ENCODE data around the gene NBEAL1. TPM values are rescaled to one million over a fixed set of nuclear protein-coding genes. Genes with fewer than 3 reads are reported as not detected.

Gene NBEAL1
- total and polyA plus RNA-seq, 2 of the 8 experiments (the other 6 are each of a cell fraction or from before 2014, with no cell fraction given) = 2.3 to 10.7 TPM

DNA sequence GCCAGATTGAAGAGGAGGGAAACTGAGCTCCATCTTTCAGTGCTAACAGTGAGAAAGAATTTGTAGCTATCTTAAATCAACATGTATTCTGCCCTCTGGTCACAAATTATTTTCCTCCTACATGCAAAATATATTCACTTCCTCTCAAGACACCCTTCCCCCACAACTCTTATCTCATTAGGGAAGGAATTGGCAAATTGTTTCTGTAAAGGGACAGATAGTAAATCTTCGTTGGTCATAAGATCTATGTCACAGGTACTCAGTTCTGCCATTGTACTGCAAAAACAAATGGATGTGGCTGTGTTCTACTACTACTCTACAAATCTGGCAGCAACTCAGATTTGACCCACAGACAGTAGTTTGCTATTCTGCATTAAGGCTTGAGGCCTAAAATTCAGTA, 171.2 kb downstream of the NBEAL1 start:
- no peaks in the 10 kb centered on the region for H3K23me2 ChIP-seq (ENCODE audit: low read depth, low read length)
- POLR2A ChIA-PET (ENCODE audit: partially characterized antibody) = interaction anchor here (0.6 kb wide), 1 partner anchor 233 kb away, joined by 3 read pairs; no protein-coding TSS in a partner anchor
- no peak overlapping the region for H2BK5ac ChIP-seq (ENCODE audit: low read depth, low read length)
- no peak overlapping the region for H2BK15ac ChIP-seq (ENCODE audit: low read length)
- H3K27ac ChIP-seq (ENCODE audit: low read depth, low read length) = no peak overlapping the region
- WGBS, 2 experiments (ENCODE audit: extremely low coverage in 1 of 2, insufficient coverage in 1 of 2, insufficient read length in 1 of 2, insufficient replicate concordance in 2 of 2, low coverage in 1 of 2, low lambda C conversion rate in 2 of 2, missing lambda C conversion rate in 1 of 2) = 85% methylated on average over 1 of the region's 1 CpG; no CpG with 5 or more reads in 1 of the 2 experiments
- H3K4me3 ChIP-seq (ENCODE audit: extremely low read depth in 1 of 4, insufficient read depth in 2 of 4, low read depth in 3 of 4, low read length in 4 of 4) = no peak overlapping the region
- no peak overlapping the region for H4K5ac ChIP-seq (ENCODE audit: insufficient read length, low read depth, low read length)
- no peak overlapping the region for H2AFZ ChIP-seq (ENCODE audit: low read length)
- H3K79me2 ChIP-seq (ENCODE audit: control insufficient read depth in 1 of 2, insufficient read depth in 2 of 2, low read length in 2 of 2) = no peaks in the 10 kb centered on the region
- H3K9me3 ChIP-seq (ENCODE audit: insufficient read depth in 2 of 2, low read depth in 1 of 2, low read length in 1 of 2) = no peaks in the 10 kb centered on the region
- no peak overlapping the region for H3K4me2 ChIP-seq (ENCODE audit: insufficient read depth in 1 of 2, low read depth in 2 of 2, low read length in 2 of 2)
- CTCF ChIA-PET (ENCODE audit: partially characterized antibody) = no interaction called here
- H3K23ac ChIP-seq (ENCODE audit: insufficient read length) = no peak overlapping the region
- FAIRE-seq (no peak), DNase-seq (ENCODE audit: low read depth in 1 of 2, low spot score in 2 of 2) (no peak)
- H2BK20ac ChIP-seq (ENCODE audit: low read length) = no peak overlapping the region
- H4K20me1 ChIP-seq (replicated peaks in 1 of 2; ENCODE audit: control insufficient read depth in 1 of 2, insufficient read depth in 2 of 2, low read length in 2 of 2) = no peaks in the 10 kb centered on the region
- no peak overlapping the region for H3K56ac ChIP-seq (replicated peaks; ENCODE audit: insufficient read length, low read depth, low read length)
- no peak overlapping the region for H2BK120ac ChIP-seq (replicated peaks; ENCODE audit: low read depth, low read length)
- H3K14ac ChIP-seq (ENCODE audit: insufficient read length) = no peak overlapping the region
- H3K27me3 ChIP-seq (replicated peaks in 1 of 4; ENCODE audit: control insufficient read depth in 3 of 4, extremely low read depth in 1 of 4, insufficient read depth in 3 of 4, low read length in 3 of 4) = no peaks in the 10 kb centered on the region
- no peaks in the 10 kb centered on the region for H3K79me1 ChIP-seq (ENCODE audit: low read depth, low read length)
- no peaks in the 10 kb centered on the region for H3K36me3 ChIP-seq (ENCODE audit: control insufficient read depth in 2 of 4, insufficient read depth in 4 of 4, low read length in 3 of 4)
- H3K4me1 ChIP-seq (replicated peaks in 1 of 4; ENCODE audit: control insufficient read depth in 3 of 4, insufficient read depth in 4 of 4, low read length in 3 of 4) = no peaks in the 10 kb centered on the region
- H3K9ac ChIP-seq (replicated peaks in 1 of 4; ENCODE audit: extremely low read depth in 1 of 4, low read depth in 3 of 4, low read length in 3 of 4) = no peak overlapping the region
- H2AK5ac ChIP-seq (ENCODE audit: low read depth, low read length) = no peak overlapping the region
- H4K91ac ChIP-seq (replicated peaks; ENCODE audit: insufficient read length, low read length) = no peak overlapping the region
- H3K18ac ChIP-seq (ENCODE audit: extremely low read depth, low read length) = no peak overlapping the region
- H4K8ac ChIP-seq (ENCODE audit: extremely low read depth, insufficient read depth, low read length) = no peak overlapping the region
- H3K4ac ChIP-seq (replicated peaks; ENCODE audit: insufficient read length, low read depth, low read length) = no peak overlapping the region
- H2BK12ac ChIP-seq (ENCODE audit: low read depth, low read length) = no peak overlapping the region
- TF ChIP-seq, protein P1, sequence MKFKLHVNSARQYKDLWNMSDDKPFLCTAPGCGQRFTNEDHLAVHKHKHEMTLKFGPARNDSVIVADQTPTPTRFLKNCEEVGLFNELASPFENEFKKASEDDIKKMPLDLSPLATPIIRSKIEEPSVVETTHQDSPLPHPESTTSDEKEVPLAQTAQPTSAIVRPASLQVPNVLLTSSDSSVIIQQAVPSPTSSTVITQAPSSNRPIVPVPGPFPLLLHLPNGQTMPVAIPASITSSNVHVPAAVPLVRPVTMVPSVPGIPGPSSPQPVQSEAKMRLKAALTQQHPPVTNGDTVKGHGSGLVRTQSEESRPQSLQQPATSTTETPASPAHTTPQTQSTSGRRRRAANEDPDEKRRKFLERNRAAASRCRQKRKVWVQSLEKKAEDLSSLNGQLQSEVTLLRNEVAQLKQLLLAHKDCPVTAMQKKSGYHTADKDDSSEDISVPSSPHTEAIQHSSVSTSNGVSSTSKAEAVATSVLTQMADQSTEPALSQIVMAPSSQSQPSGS (IDR thresholded peaks at IDR 0.05; ENCODE audit: low read length) = no peak
- TF ChIP-seq PHF8 (conservative IDR thresholded peaks at IDR 0.05; ENCODE audit: low read depth, low read length) = no peak
- no peak for TF ChIP-seq BRCA1 (IDR thresholded peaks at IDR 0.05; ENCODE audit: low read depth, low read length)
- TF ChIP-seq TAF1 (IDR thresholded peaks at IDR 0.05; ENCODE audit: low read depth, low read length) = no peak
- no peak for TF ChIP-seq SAP30 (IDR thresholded peaks at IDR 0.05; ENCODE audit: insufficient read depth, insufficient replicate concordance, low read length)
- no peak for TF ChIP-seq RAD21 (IDR thresholded peaks at IDR 0.05 in 1 of 2, conservative IDR thresholded peaks at IDR 0.05 in 1 of 2; ENCODE audit: low read depth in 2 of 2, low read length in 2 of 2)
- no peak for TF ChIP-seq HDAC2 (IDR thresholded peaks at IDR 0.05; ENCODE audit: borderline replicate concordance in 1 of 2, low read depth in 2 of 2, low read length in 2 of 2)
- no peak for TF ChIP-seq GABPA (IDR thresholded peaks at IDR 0.05; ENCODE audit: borderline replicate concordance, insufficient read depth, low read length)
- no peak for TF ChIP-seq CEBPB (IDR thresholded peaks at IDR 0.05; ENCODE audit: low read depth, low read length)
- no peak for TF ChIP-seq POU5F1 (IDR thresholded peaks at IDR 0.05; ENCODE audit: low read depth, low read length)
- TF ChIP-seq ZNF274 (IDR thresholded peaks at IDR 0.05; ENCODE audit: borderline replicate concordance, extremely low read depth, low read length) = no peak
- no peak for TF ChIP-seq SIN3A (conservative IDR thresholded peaks at IDR 0.05 in 1 of 2, IDR thresholded peaks at IDR 0.05 in 1 of 2; ENCODE audit: low read depth in 1 of 2, low read length in 2 of 2)
